Gastrocnemius medialis (tissue), 4 donors: ENCODE data around the gene OGDH. TPM values are rescaled to one million over a fixed set of nuclear protein-coding genes. Genes with fewer than 3 reads are reported as not detected.

Source experiments
- ATAC-seq, 2 donors: fragments of 150-250 bp; one replicate each; pipeline ENCODE4 v1.9.1; 2016
- DNase-seq, 2 donors: peaks; one replicate each; pipeline ENCODE4 v3.0.0-alpha.2; 2019
- H3K27ac ChIP-seq, 4 donors: fragments of 200-600 bp; sonication (generic); 1 replicate in 1 of 4; 2 replicates in 3 of 4; pipeline ENCODE4 v1.5.1; 2016 to 2018; ENCODE audit warnings: mild to moderate bottlenecking in 2 of 4, moderate library complexity in 1 of 4
- H3K27me3 ChIP-seq, 3 donors: fragments of 200-600 bp; sonication (generic) in 2 of 3; 1 replicate in 1 of 3; 2 replicates in 2 of 3; pipeline versions ENCODE4 v1.5.1 to v1.6.0; 2016 to 2019; ENCODE audit warnings: mild to moderate bottlenecking in 1 of 3, moderate library complexity in 1 of 3
- H3K36me3 ChIP-seq, 2 donors: fragments of 200-600 bp; sonication (generic) in 1 of 2; one replicate each; pipeline ENCODE4 v1.5.1; 2017 to 2018
- H3K4me1 ChIP-seq, 2 donors: fragments of 200-600 bp; sonication (generic) in 1 of 2; one replicate each; pipeline ENCODE4 v1.5.1; 2016 to 2017; ENCODE audit warnings: mild to moderate bottlenecking in 2 of 2
- H3K4me3 ChIP-seq, 4 donors: fragments of 200-600 bp; sonication (generic) in 3 of 4; 1 replicate in 1 of 4; 2 replicates in 3 of 4; pipeline ENCODE4 v1.5.1; 2016 to 2019; ENCODE audit warnings: mild to moderate bottlenecking in 2 of 4
- H3K9me3 ChIP-seq, 3 donors: fragments of 200-600 bp; sonication (generic) in 2 of 3; 1 replicate in 1 of 3; 2 replicates in 2 of 3; pipeline ENCODE4 v1.5.1; 2016 to 2019
- POLR2A ChIP-seq, 2 donors: fragments of 450-650 bp; IDR thresholded peaks; one replicate each; pipeline ENCODE4 v1.6.1; 2017; ENCODE audit warnings: antibody characterized with exemption in 2 of 2, mild to moderate bottlenecking in 2 of 2, moderate library complexity in 2 of 2
- in situ Hi-C, 4 donors: fragments of 200-750 bp; cut with MboI; loops; one replicate each; pipeline versions ENCODE4 v1.15.0 to v1.8.0; 2017; ENCODE audit warnings: low sequenced_read_pairs in 4 of 4
- intact Hi-C: fragments of 100-400 bp; cut with DNase I; formaldehyde crosslinking; loops from one replicate; pipeline ENCODE4 v1.15.1; 2023; ENCODE audit warnings: low total_unique reads
- total RNA-seq, 4 donors: library from RNA; depleted of rRNA; stranded (reverse); fragments of >200 nt; gene quantifications; one replicate each; pipeline versions ENCODE4 v1.1.0 to v1.2.3, GENCODE V29; 2016
- TF ChIP-seq, protein P1 (sequence below), 5 experiments: fragments of 450-650 bp in 3 of 5; fragments of 200-600 bp in 2 of 5; sonication (generic) in 2 of 5; IDR thresholded peaks in 4 of 5; conservative IDR thresholded peaks in 1 of 5; 1 replicate in 4 of 5; 2 replicates in 1 of 5; pipeline ENCODE4 v1.5.1; 2016 to 2019; ENCODE audit warnings: antibody characterized with exemption in 5 of 5, mild to moderate bottlenecking in 3 of 5, moderate library complexity in 3 of 5

Gene OGDH
- total RNA-seq, 4 donors from 2014 or later = 224 to 462 (median 396) TPM

DNA sequence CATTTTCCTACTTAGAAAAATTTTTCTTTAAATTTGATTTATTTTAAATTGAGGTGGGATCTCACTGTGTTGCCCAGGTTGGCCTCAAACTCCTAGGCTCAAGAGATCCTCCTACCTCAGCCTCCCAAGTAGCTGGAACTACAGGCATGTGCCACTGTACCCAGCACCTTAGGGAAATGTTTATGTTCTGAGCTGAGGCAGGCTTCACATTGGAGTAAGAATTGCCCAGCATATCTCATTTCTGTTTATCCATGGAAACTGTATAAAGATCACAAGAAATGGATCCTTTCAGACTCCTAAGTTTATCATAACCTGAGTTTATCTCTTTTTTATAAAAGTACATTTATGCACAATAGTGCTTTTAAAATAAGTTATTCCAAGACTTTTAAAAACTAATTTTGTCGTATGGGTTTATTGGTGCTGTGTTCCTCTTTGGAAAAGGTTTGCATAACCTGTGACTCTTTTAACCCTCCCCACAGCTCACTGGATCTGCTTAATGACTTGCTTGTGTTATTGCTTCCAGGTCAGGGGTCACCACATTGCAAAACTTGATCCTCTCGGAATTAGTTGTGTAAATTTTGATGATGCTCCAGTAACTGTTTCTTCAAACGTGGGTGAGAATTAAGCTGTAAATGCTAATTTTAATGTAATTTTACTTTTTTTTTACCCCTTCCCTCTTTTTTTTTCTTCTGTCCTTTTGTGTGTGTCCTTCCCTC, 40.7 kb downstream of the OGDH start:
- peaks cover 0 to 19% of the 10 kb centered on the region in 2 donors for H3K36me3 ChIP-seq
- no peak overlapping the region for H3K4me3 ChIP-seq
- peaks cover 45 to 66% of the 10 kb centered on the region in 2 donors for H3K4me1 ChIP-seq
- ATAC-seq = no peak
- intact Hi-C loops (no loop called here), in situ Hi-C loops (no loop called here)
- H3K27me3 ChIP-seq = no peaks in the 10 kb centered on the region
- no peaks in the 10 kb centered on the region for H3K9me3 ChIP-seq
- no peak for TF ChIP-seq POLR2A (IDR thresholded peaks at IDR 0.05)
- TF ChIP-seq, protein P1, sequence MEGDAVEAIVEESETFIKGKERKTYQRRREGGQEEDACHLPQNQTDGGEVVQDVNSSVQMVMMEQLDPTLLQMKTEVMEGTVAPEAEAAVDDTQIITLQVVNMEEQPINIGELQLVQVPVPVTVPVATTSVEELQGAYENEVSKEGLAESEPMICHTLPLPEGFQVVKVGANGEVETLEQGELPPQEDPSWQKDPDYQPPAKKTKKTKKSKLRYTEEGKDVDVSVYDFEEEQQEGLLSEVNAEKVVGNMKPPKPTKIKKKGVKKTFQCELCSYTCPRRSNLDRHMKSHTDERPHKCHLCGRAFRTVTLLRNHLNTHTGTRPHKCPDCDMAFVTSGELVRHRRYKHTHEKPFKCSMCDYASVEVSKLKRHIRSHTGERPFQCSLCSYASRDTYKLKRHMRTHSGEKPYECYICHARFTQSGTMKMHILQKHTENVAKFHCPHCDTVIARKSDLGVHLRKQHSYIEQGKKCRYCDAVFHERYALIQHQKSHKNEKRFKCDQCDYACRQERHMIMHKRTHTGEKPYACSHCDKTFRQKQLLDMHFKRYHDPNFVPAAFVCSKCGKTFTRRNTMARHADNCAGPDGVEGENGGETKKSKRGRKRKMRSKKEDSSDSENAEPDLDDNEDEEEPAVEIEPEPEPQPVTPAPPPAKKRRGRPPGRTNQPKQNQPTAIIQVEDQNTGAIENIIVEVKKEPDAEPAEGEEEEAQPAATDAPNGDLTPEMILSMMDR (IDR thresholded peaks at IDR 0.05 in 4 of 5, conservative IDR thresholded peaks at IDR 0.05 in 1 of 5) = no peak
- DNase-seq = no peak
- H3K27ac ChIP-seq = peak overlapping the region; percentile 85 to 94 (median 92)

DNA sequence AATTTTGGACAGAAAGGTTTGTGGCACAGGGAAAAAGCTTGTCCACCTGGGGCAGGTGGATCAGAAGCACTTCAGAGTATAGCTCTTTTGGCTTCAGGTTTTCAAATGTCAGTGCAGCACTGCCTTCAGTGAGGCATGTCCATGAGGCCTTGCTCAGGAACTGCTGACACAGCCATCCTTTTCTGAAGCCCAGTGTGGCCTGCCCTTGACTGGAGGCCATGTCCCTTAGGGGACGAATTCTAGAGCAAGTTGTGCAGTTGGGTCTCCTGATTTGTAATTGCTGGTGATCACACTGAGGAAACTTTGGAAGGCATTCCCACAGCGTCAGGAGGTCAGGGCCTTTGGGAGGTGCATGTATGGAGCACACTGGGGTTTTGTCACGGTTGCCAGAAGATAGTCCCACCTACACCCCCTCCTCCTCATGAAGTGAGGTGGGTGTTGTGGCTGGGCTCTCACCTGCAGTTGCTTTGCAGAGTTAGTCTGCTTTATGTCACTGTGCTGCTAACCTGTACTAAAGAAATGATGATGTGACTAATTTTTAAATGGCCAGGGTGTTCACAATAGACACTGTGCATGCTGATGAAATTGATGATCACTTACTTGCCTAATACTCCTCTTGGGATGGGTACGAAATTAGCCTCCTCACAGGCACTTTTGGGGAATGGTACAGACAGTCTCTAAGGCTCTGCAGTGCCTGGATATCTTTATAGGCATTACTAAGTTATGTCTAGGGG, 41.7 kb downstream of the OGDH start:
- DNase-seq (no peak), ATAC-seq (no peak)
- in situ Hi-C loops (no loop called here), intact Hi-C loops (no loop called here)
- no peaks in the 10 kb centered on the region for H3K27me3 ChIP-seq
- H3K4me3 ChIP-seq = no peak overlapping the region
- H3K36me3 ChIP-seq = peaks cover 0 to 19% of the 10 kb centered on the region in 2 donors
- TF ChIP-seq, protein P1 (IDR thresholded peaks at IDR 0.05 in 4 of 5, conservative IDR thresholded peaks at IDR 0.05 in 1 of 5) = no peak
- no peak for TF ChIP-seq POLR2A (IDR thresholded peaks at IDR 0.05)
- peaks cover 45 to 63% of the 10 kb centered on the region in 2 donors for H3K4me1 ChIP-seq
- no peaks in the 10 kb centered on the region for H3K9me3 ChIP-seq
- peak overlapping the region; percentile 85 to 94 (median 92) for H3K27ac ChIP-seq

DNA sequence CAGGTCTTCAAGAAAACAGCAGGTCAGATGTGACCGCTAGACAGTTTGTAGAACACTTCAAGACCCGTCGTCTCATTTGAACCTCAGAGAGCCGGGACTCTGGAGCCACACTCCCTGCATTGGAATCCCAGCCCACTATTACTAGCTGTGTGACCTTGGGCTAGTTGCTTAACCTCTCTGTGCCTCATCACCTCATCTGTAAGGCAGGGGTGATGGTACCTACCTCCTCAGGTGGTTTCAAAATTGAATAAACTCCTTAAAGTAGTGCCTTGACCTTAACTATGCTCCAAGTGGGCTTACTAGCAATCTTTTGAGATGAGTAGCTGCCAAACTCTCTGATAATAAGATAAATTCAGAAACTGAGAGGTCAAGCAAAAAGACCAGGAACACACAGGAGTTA, 43.8 kb downstream of the OGDH start:
- TF ChIP-seq, protein P1 (IDR thresholded peaks at IDR 0.05 in 4 of 5, conservative IDR thresholded peaks at IDR 0.05 in 1 of 5) = no peak
- no peak for TF ChIP-seq POLR2A (IDR thresholded peaks at IDR 0.05)
- Histone ChIP-seq H3K27me3 (no peaks in the 10 kb centered on the region), H3K27ac (peak overlapping the region; percentile 85 to 94 (median 92)), H3K4me3 (no peak overlapping the region), H3K9me3 (no peaks in the 10 kb centered on the region), H3K4me1 (peaks cover 41 to 52% of the 10 kb centered on the region in 2 donors), H3K36me3 (peaks cover 0 to 18% of the 10 kb centered on the region in 2 donors)
- DNase-seq (peak in 1 of 2 donors; percentile 5), ATAC-seq (no peak)
- in situ Hi-C loops (no loop called here), intact Hi-C loops (no loop called here)

- Histone ChIP-seq H3K4me1 (peaks cover 36 to 47% of the 10 kb centered on the region in 2 donors), H3K27me3 (no peaks in the 10 kb centered on the region), H3K27ac (peak overlapping the region; percentile 85 to 94 (median 92)), H3K36me3 (peaks cover 0 to 13% of the 10 kb centered on the region in 2 donors), H3K4me3 (no peak overlapping the region), H3K9me3 (no peaks in the 10 kb centered on the region)
- intact Hi-C loops (no loop called here), in situ Hi-C loops (no loop called here)
- TF ChIP-seq POLR2A (IDR thresholded peaks at IDR 0.05) = peak in 1 of 2 donors; percentile 38
- TF ChIP-seq, protein P1 (IDR thresholded peaks at IDR 0.05 in 4 of 5, conservative IDR thresholded peaks at IDR 0.05 in 1 of 5) = no peak
- ATAC-seq = peak; percentile 53 to 76
- DNase-seq = peak; percentile 45 to 85
Measured at GRCh38 chr7:44650772-44651171, 44.3 kb downstream of the OGDH start.
